Prostate gland (tissue), 2 donors: Measurements from ENCODE around the gene ADARB1.

Source experiments
- POLR2A ChIP-seq: fragments of 450-650 bp; IDR thresholded peaks from one replicate; pipeline ENCODE4 v1.6.1; 2016; ENCODE audit warnings: antibody characterized with exemption, mild to moderate bottlenecking
- TF ChIP-seq, protein P1 (sequence below), 4 experiments: fragments of 200-600 bp in 2 of 4; fragments of 450-650 bp in 2 of 4; sonication (generic) in 2 of 4; IDR thresholded peaks; 1 replicate in 3 of 4; 2 replicates in 1 of 4; pipeline ENCODE4 v1.5.1; 2016 to 2019; ENCODE audit warnings: antibody characterized with exemption in 4 of 4, mild to moderate bottlenecking in 2 of 4, moderate library complexity in 2 of 4

DNA sequence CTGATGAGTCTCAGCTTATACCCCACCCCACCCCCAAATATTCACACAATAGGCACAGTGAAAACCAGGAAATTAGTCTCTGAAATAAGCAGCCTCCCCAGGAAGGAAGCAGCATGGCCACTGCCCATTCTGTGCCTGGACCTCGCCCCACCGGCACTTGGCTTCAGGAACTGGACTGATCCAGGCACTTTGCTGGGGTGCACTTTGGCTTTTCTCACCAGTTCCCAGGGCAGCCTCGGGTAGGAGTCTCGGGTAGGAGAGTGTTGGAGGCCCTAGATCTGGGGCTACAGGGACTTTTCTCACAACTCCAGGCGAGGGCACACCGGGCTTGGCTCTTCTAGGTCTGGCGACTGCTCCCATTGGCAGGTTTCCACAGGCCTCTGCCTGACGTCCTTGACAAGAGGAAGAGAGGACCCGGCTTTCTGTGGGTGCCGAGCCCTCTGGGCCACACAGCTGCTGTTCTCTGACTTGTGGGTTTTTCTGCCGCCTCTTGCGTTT lies 18.7 kb downstream of the ADARB1 start:
- TF ChIP-seq, protein P1, sequence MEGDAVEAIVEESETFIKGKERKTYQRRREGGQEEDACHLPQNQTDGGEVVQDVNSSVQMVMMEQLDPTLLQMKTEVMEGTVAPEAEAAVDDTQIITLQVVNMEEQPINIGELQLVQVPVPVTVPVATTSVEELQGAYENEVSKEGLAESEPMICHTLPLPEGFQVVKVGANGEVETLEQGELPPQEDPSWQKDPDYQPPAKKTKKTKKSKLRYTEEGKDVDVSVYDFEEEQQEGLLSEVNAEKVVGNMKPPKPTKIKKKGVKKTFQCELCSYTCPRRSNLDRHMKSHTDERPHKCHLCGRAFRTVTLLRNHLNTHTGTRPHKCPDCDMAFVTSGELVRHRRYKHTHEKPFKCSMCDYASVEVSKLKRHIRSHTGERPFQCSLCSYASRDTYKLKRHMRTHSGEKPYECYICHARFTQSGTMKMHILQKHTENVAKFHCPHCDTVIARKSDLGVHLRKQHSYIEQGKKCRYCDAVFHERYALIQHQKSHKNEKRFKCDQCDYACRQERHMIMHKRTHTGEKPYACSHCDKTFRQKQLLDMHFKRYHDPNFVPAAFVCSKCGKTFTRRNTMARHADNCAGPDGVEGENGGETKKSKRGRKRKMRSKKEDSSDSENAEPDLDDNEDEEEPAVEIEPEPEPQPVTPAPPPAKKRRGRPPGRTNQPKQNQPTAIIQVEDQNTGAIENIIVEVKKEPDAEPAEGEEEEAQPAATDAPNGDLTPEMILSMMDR (IDR thresholded peaks at IDR 0.05), result no peak
- no peak for TF ChIP-seq POLR2A
